SK-N-SH (cell line): ENCODE results near the gene RAX. TPM values are rescaled to one million over a fixed set of nuclear protein-coding genes. Genes with fewer than 3 reads are reported as not detected.

Source experiments
- CTCF ChIA-PET: fragments of 300-600, 350-600 bp; formaldehyde crosslinking; extraction: SDS; loops from one replicate; lab custom pipeline; 2021; lab: Yijun Ruan, JAX
- POLR2A ChIA-PET: fragments of 350-600 bp; sonication (Branson Sonifier 250); formaldehyde crosslinking; extraction: SDS; loops from one replicate; lab custom pipeline; 2020; ENCODE audit warnings: antibody characterized with exemption, inconsistent platforms; lab: Yijun Ruan, JAX
- DNase-seq: peaks from one replicate; pipeline ENCODE4 v3.0.0; 2012
- H2AFZ ChIP-seq: fragments of 200-600 bp; sonication (generic); 2 replicates; pipeline ENCODE4 v1.8.1; 2016; ENCODE audit warnings: antibody characterized with exemption, mild to moderate bottlenecking, low read depth
- H3F3A ChIP-seq: fragments of 200-600 bp; sonication (generic); replicated peaks from 2 replicates; pipeline ENCODE3; 2016; ENCODE audit warnings: antibody characterized with exemption, mild to moderate bottlenecking; ENCODE audit not compliant: insufficient read depth
- H3K27ac ChIP-seq, 2 experiments: fragments of 200-500 bp in 1 of 2; fragments of 200-600 bp in 1 of 2; sonication (Bioruptor generic) in 1 of 2; sonication (generic), shearing (Covaris generic) in 1 of 2; 2 replicates each; pipeline versions ENCODE4 v1.5.1 to v1.6.1; 2014 to 2016; ENCODE audit warnings: low read depth in 2 of 2, inconsistent platforms in 1 of 2, low read length in 1 of 2, mild to moderate bottlenecking in 1 of 2, mixed read lengths in 1 of 2
- H3K27me3 ChIP-seq: fragments of 200-600 bp; sonication (generic), shearing (Covaris generic); 2 replicates; pipeline ENCODE4 v1.6.1; 2016; ENCODE audit warnings: mixed run types; ENCODE audit not compliant: insufficient read depth
- H3K36me3 ChIP-seq, 2 experiments: fragments of 200-500 bp in 1 of 2; fragments of 200-600 bp in 1 of 2; sonication (Bioruptor generic) in 1 of 2; sonication (generic) in 1 of 2; replicated peaks in 1 of 2; 2 replicates each; pipeline versions ENCODE3 to v1.5.1; 2014 to 2016; ENCODE audit warnings: low read length in 1 of 2, mild to moderate bottlenecking in 1 of 2; ENCODE audit not compliant: insufficient read depth in 2 of 2, control insufficient read depth in 1 of 2
- H3K4me1 ChIP-seq, 2 experiments: fragments of 200-500 bp in 1 of 2; fragments of 200-600 bp in 1 of 2; sonication (Bioruptor generic) in 1 of 2; sonication (generic), shearing (Covaris generic) in 1 of 2; 2 replicates each; pipeline versions ENCODE4 v1.5.1 to v1.6.1; 2014 to 2016; ENCODE audit warnings: low read depth in 1 of 2, low read length in 1 of 2, mixed run types in 1 of 2; ENCODE audit not compliant: insufficient read depth in 2 of 2, control insufficient read depth in 1 of 2
- H3K4me2 ChIP-seq: fragments of 200-600 bp; sonication (generic), shearing (Covaris generic); 2 replicates; pipeline ENCODE4 v1.6.1; 2017; ENCODE audit warnings: mixed run types
- H3K4me3 ChIP-seq, 2 experiments: fragments of 200-500 bp in 1 of 2; fragments of 200-600 bp in 1 of 2; sonication (Bioruptor generic) in 1 of 2; sonication (generic), shearing (Covaris generic) in 1 of 2; 2 replicates each; pipeline versions ENCODE4 v1.5.1 to v1.8.1; 2014 to 2016; ENCODE audit warnings: low read depth in 2 of 2, inconsistent platforms in 1 of 2, low read length in 1 of 2, mild to moderate bottlenecking in 1 of 2, mixed read lengths in 1 of 2, moderate library complexity in 1 of 2
- H3K79me2 ChIP-seq: fragments of 200-600 bp; sonication (generic); 2 replicates; pipeline ENCODE4 v1.8.1; 2017; ENCODE audit warnings: mild to moderate bottlenecking; ENCODE audit not compliant: insufficient read depth
- H3K9ac ChIP-seq: fragments of 200-600 bp; sonication (generic); 2 replicates; pipeline ENCODE4 v1.6.1; 2017; ENCODE audit warnings: mixed run types
- H3K9me2 ChIP-seq: fragments of 200-600 bp; sonication (generic); 2 replicates; pipeline ENCODE4 v1.6.1; 2017; ENCODE audit warnings: mixed run types
- H3K9me3 ChIP-seq: fragments of 200-600 bp; sonication (generic); 2 replicates; pipeline ENCODE4 v1.6.1; 2017; ENCODE audit warnings: mixed run types, mild to moderate bottlenecking, moderate library complexity
- H4K20me1 ChIP-seq: fragments of 200-600 bp; sonication (generic); 2 replicates; pipeline ENCODE4 v1.6.1; 2017; ENCODE audit warnings: mild to moderate bottlenecking, mixed run types; ENCODE audit not compliant: insufficient read depth
- CTCF ChIP-seq: fragments of 200-600 bp; sonication (generic); IDR thresholded peaks from 2 replicates; pipeline ENCODE4 v1.6.1; 2017; ENCODE audit warnings: antibody characterized with exemption, mild to moderate bottlenecking, moderate library complexity
- FOSL2 ChIP-seq: IDR thresholded peaks from 2 replicates; pipeline ENCODE4 v1.4.0; 2012; ENCODE audit warnings: low read depth, mild to moderate bottlenecking, moderate library complexity, borderline replicate concordance
- FOXM1 ChIP-seq: IDR thresholded peaks from 2 replicates; pipeline ENCODE4 v1.4.0; 2012; ENCODE audit warnings: low read depth, mild to moderate bottlenecking
- IRF3 ChIP-seq: fragments of 150-350 bp; IDR thresholded peaks from 2 replicates; pipeline ENCODE4 v1.6.1; 2016; ENCODE audit warnings: mild to moderate bottlenecking, low read depth, low read length
- MEF2A ChIP-seq: IDR thresholded peaks from 2 replicates; pipeline ENCODE4 v1.4.0; 2012; ENCODE audit warnings: low read depth, borderline replicate concordance
- MXI1 ChIP-seq: IDR thresholded peaks from 2 replicates; pipeline ENCODE4 v1.6.1; 2012; ENCODE audit warnings: mild to moderate bottlenecking, low read depth, low read length, improper control_type of control experiment
- RAD21 ChIP-seq: IDR thresholded peaks from 2 replicates; pipeline ENCODE4 v1.6.1; 2012; ENCODE audit warnings: mild to moderate bottlenecking, low read length
- REST ChIP-seq: IDR thresholded peaks from 2 replicates; pipeline ENCODE4 v1.6.1; 2012; ENCODE audit warnings: mild to moderate bottlenecking, low read depth, low read length, moderate library complexity
- RFX5 ChIP-seq: IDR thresholded peaks from 2 replicates; pipeline ENCODE4 v1.6.1; 2012; ENCODE audit warnings: mild to moderate bottlenecking, improper control_type of control experiment, low read length
- SMC3 ChIP-seq: IDR thresholded peaks from 2 replicates; pipeline ENCODE4 v1.6.1; 2012; ENCODE audit warnings: low read depth, low read length, improper control_type of control experiment
- TAF1 ChIP-seq: IDR thresholded peaks from 2 replicates; pipeline ENCODE4 v1.6.1; 2012; ENCODE audit warnings: low read depth, mild to moderate bottlenecking, low read length, moderate library complexity, borderline replicate concordance
- TCF12 ChIP-seq: IDR thresholded peaks from 2 replicates; pipeline ENCODE4 v1.4.0; 2012
- WGBS: methylation state at CpG from one replicate; pipeline ENCODE4 v1.1.6; 2017; ENCODE audit warnings: low lambda C conversion rate; 5-methylcytosine and 5-hydroxymethylcytosine counted together
- polyA plus RNA-seq, 3 experiments: library from polyadenylated mRNA; depleted of rRNA; stranded (reverse); fragments of >200 nt; gene quantifications; 2 replicates each; pipeline ENCODE4 v1.2.3, GENCODE V29; 2012

The RAX gene
- polyA plus RNA-seq, 1 of the 3 experiments (the other 2 are of a cell fraction): not detected

GRCh38 chr18:59308248-59308937 lies 35.1 kb upstream of the RAX start:
- Histone ChIP-seq H3K9me3 (no peaks in the 10 kb centered on the region), H3K27me3 (peaks cover 31% of the 10 kb centered on the region; the same call in 1 of the 2 replicates), H3K9ac (no peak overlapping the region), H3K27ac (no peak overlapping the region), H3K9me2 (no peaks in the 10 kb centered on the region), H3F3A (no peaks in the 10 kb centered on the region), H3K4me3 (peak overlapping the region; percentile 36 to 65), H3K4me1 (peaks cover 0 to 3% of the 10 kb centered on the region in 2 experiments; a peak in 1 of 4 replicates), H2AFZ (peak overlapping the region; percentile 55; the same call in 1 of the 2 replicates), H3K36me3 (no peaks in the 10 kb centered on the region), H3K4me2 (peak overlapping the region; percentile 89), H3K79me2 (no peaks in the 10 kb centered on the region), H4K20me1 (no peaks in the 10 kb centered on the region)
- TF ChIP-seq RFX5: no peak
- no peak for TF ChIP-seq REST
- peak; percentile 88 for TF ChIP-seq SMC3
- peak; percentile 95 for TF ChIP-seq CTCF
- peak; percentile 48; the same call in 1 of the 2 replicates for TF ChIP-seq MXI1
- TF ChIP-seq TAF1: no peak
- TF ChIP-seq MEF2A: no peak
- no peak for TF ChIP-seq IRF3
- peak; percentile 71 for TF ChIP-seq RAD21
- TF ChIP-seq FOSL2: no peak
- TF ChIP-seq FOXM1: no peak
- no peak for TF ChIP-seq TCF12
- 3% methylated on average over 27 of the region's 46 CpGs for WGBS
- CTCF ChIA-PET: interaction anchor here (0.5 to 7.7 kb wide), 58 partner anchors 10 to 660 kb away, joined by 3 to 168 read pairs (median 4); partner anchors contain the start of genes CPLX4, GRP, LMAN1 and RAX
- POLR2A ChIA-PET: interaction anchor here (0.6 kb wide), 1 partner anchor 147 kb away, joined by 4 read pairs; no protein-coding TSS in a partner anchor
- peak; percentile 92 for DNase-seq
